Mononuclear cell (primary cell): Measurements from ENCODE around the gene CCDC85C. TPM values are rescaled to one million over a fixed set of nuclear protein-coding genes. Genes with fewer than 3 reads are reported as not detected.

Source experiments
- H3K27me3 ChIP-seq: 2 replicates; pipeline ENCODE4 v1.6.0; 2011; ENCODE audit warnings: low read length, control low read depth; ENCODE audit not compliant: insufficient read depth
- H3K4me1 ChIP-seq: 2 replicates; pipeline ENCODE4 v1.5.1; 2011; ENCODE audit warnings: mild to moderate bottlenecking, low read length, control low read depth; ENCODE audit not compliant: insufficient read depth
- H3K4me3 ChIP-seq: 2 replicates; pipeline ENCODE4 v1.5.1; 2011; ENCODE audit warnings: mild to moderate bottlenecking, low read length, moderate library complexity
- H3K9me3 ChIP-seq: 2 replicates; pipeline ENCODE4 v1.5.1; 2011; ENCODE audit warnings: low read depth, mild to moderate bottlenecking, control low read depth, low read length
- total RNA-seq: library from RNA; depleted of rRNA; stranded (reverse); fragments of >200 nt; gene quantifications from one replicate; pipeline ENCODE4 v1.2.3, GENCODE V29; 2012

CCDC85C gene
- total RNA-seq, 1 donor: 2.9 TPM

DNA sequence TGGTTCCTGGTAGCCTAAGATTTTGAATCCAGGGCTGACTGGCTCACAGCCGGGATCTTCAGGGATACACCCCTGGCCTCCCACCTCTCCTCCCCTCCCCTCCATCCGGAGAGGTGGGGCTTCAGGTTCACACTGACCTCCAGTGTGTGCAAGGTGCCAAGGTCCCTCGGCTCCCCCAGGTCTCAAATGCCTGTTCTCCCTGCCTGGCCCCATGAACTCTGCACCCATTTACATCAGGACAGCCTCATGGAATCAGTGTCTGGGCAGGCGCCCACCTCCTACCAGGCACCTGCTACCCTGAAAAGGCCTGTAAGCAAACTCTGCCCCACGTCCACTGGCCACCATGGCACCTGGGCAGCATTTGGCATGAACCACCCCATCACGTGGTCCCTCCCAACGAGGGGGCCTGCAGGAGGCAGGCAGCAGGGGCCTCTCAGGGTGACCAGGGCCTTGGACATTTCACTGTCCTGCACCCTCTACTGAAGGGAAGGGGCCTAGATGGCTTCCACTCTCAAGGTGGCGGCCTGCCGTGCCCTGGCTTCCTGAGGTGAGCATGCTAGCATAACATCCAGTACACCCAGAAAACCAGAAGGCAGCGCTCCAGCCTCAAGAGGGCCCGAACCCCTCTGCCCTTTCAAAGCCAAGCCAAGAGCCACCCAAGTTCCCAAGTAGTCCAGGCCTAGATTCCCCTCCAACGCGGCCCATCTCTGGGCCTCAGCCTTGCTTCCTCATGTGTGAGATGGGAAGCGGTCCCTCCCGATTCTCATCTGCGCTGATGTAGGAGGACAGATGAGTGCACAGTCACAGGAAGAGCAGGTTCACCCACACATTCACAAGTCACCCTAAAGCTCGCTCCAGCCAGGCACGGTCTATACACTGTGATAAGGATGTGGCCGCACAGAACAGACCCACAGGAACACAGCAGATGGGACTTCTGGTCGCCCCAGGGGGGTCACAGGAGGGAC lies 37.3 kb downstream of the CCDC85C start:
- Histone ChIP-seq H3K4me1 (no peaks in the 10 kb centered on the region), H3K4me3 (no peak overlapping the region), H3K9me3 (no peaks in the 10 kb centered on the region), H3K27me3 (no peaks in the 10 kb centered on the region)

DNA sequence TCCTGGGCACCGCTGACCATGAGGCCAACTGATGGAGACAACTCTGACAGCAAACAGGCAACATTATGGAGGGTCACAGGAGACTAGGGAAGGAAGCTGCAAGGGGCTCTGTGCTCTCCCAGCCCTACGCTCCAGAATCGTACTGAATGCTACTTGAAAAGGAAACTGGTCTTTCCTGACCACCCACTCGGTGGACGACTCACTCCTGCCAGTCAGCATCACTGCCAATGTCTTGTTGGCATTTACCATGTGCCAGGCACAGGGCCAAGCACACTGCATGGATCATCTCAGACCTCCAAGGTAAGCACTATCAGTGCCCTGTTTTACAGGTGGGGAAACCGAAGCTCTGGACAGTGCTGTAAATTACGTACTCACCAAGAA lies 38.0 kb downstream of the CCDC85C start:
- H3K27me3 ChIP-seq: no peaks in the 10 kb centered on the region
- H3K4me3 ChIP-seq: no peak overlapping the region
- no peaks in the 10 kb centered on the region for H3K9me3 ChIP-seq
- no peaks in the 10 kb centered on the region for H3K4me1 ChIP-seq

DNA sequence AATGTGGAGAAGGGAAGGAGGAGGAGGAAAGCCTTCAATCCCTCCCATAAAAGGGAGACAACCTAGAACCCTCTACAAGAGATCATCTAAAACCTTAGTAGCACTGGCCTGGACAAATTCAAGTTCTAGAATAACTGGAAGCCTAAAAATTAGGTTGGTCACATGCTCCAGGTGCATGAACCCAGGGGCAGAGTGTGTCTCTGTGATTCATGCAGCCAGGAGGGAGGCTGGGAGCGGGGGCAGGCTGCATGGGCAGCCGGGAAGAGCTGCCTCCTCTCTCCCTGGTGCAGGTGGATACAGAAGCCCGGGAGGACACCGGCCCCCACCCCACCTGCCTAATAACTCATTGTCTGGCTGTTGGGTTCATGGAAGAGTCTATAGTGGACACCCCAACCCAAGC lies 38.6 kb downstream of the CCDC85C start:
- H3K27me3 ChIP-seq: no peaks in the 10 kb centered on the region
- no peaks in the 10 kb centered on the region for H3K9me3 ChIP-seq
- H3K4me3 ChIP-seq: no peak overlapping the region
- no peaks in the 10 kb centered on the region for H3K4me1 ChIP-seq

DNA sequence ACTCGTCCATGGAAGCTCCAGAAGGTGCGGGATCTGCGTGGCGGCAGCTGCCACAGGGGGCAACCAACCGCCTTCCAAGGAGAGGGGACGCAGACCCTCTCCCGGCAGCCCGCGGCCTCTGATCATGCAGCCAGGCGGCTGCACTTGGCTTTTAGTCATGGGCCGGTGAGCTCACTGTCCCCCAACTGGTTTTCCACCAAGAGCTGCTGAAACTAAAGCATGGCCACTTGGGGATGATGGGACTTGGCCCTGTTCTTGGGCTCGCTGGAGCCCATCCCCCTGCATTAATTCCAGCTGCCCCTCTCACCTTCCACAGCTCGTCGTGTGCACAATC lies 39.1 kb downstream of the CCDC85C start:
- Histone ChIP-seq H3K9me3 (no peaks in the 10 kb centered on the region), H3K27me3 (no peaks in the 10 kb centered on the region), H3K4me1 (no peaks in the 10 kb centered on the region), H3K4me3 (no peak overlapping the region)

- Histone ChIP-seq H3K9me3 (no peaks in the 10 kb centered on the region), H3K4me1 (no peaks in the 10 kb centered on the region), H3K4me3 (no peak overlapping the region), H3K27me3 (no peaks in the 10 kb centered on the region)
Observed at GRCh38 chr14:99564256-99564925, 39.6 kb downstream of the CCDC85C start.

DNA sequence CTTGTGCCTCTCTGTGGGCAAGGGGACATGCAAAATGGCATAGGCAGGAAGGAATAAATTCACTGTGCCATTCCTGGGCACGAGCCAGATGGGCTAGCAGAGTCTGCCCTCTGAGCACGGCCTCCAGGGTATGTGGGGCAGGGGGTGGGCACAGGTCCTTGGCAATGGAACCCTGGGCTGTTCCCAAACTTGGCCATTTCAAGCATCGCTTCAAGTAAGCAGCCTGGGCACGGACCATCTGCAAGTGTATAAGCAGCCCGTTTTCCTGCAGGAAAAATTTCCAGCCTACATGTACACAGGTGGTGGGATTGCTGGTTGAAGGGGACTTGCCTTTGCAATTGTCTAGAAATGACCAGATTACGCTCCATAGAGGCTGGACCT lies 40.3 kb downstream of the CCDC85C start:
- no peak overlapping the region for H3K4me3 ChIP-seq
- H3K9me3 ChIP-seq: no peaks in the 10 kb centered on the region
- no peaks in the 10 kb centered on the region for H3K27me3 ChIP-seq
- H3K4me1 ChIP-seq: no peaks in the 10 kb centered on the region

GRCh38 chr14:99562856-99563748 lies 40.9 kb downstream of the CCDC85C start:
- H3K9me3 ChIP-seq: no peaks in the 10 kb centered on the region
- H3K4me1 ChIP-seq: no peaks in the 10 kb centered on the region
- no peak overlapping the region for H3K4me3 ChIP-seq
- H3K27me3 ChIP-seq: no peaks in the 10 kb centered on the region

DNA sequence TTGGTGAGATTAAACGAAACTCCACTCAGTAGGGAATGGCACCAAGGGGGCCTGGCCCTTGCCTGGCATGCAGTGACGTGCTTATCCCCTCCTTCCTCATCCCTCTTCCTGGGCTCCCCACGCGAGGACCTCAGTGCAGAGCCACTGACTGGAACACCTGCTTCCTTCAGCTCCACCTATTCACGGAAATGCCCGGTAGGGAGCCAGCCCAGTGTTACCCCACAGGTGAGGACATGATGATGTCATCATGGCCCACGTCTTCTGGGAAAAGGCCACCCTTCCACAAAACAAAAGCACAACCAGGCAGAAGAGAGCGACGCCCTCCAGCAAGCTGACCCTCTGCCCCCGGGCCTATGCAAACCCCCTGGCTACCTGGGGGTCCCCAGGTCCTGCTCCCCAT lies 42.1 kb downstream of the CCDC85C start:
- H3K4me1 ChIP-seq: no peaks in the 10 kb centered on the region
- H3K9me3 ChIP-seq: no peaks in the 10 kb centered on the region
- no peaks in the 10 kb centered on the region for H3K27me3 ChIP-seq
- no peak overlapping the region for H3K4me3 ChIP-seq

DNA sequence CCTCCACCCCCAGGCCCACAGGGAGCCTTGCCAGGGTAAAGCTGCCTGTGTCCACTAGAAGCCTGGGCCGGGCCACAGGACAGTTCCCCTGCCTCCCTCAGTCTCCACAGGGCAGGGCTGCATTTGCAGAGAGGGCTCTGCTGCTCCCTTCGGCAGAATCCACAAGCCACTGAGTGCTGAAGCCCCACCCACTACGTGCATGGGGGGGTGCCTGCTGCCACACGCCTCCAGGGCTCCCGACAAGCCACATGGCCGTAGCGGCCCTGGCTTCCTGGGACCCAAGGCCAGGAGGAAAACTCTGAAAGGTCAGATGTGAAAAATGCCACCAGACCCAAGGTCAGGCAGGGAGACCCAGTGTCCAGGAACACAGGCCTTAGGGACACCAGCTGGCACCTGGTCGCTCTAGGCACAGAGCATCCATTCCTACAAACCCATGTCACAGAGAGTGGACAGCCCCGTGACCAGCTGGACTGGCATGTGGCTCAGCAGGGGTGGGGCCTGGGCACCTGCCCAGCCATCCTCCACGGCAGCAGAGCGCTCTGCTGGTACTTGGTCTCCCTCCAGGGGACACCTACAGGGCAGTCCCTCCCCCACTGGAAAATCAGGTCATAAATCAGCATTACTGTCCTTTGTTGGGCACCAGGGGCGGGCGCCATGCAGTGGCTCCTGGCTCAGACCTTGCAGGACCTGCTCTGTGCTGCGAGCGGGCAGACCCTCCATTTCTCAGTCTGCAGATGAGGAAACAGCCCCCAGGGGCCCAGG lies 42.9 kb downstream of the CCDC85C start:
- Histone ChIP-seq H3K4me1 (no peaks in the 10 kb centered on the region), H3K27me3 (no peaks in the 10 kb centered on the region), H3K9me3 (no peaks in the 10 kb centered on the region), H3K4me3 (no peak overlapping the region)

DNA sequence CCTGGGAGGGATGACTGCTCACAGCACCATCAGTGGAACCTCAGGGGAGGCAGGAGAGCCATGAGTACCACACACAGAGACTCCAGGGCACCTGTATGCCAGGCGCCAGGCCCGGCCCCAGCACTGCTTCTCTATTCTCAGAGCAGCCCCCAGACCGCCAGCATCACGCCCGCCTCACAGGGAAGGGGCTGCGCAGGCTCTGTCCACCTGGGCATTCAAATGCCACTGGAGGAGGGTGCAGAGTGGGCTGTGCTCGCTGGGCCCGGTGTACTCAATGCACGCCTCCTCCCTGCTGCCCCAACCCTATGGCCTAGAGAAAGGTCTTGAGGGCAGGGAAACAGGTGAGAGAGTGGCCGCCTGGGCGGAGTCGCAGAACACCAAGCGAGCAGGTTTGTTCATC lies 43.6 kb downstream of the CCDC85C start:
- H3K4me1 ChIP-seq: no peaks in the 10 kb centered on the region
- H3K9me3 ChIP-seq: no peaks in the 10 kb centered on the region
- H3K4me3 ChIP-seq: no peak overlapping the region
- H3K27me3 ChIP-seq: no peaks in the 10 kb centered on the region

DNA sequence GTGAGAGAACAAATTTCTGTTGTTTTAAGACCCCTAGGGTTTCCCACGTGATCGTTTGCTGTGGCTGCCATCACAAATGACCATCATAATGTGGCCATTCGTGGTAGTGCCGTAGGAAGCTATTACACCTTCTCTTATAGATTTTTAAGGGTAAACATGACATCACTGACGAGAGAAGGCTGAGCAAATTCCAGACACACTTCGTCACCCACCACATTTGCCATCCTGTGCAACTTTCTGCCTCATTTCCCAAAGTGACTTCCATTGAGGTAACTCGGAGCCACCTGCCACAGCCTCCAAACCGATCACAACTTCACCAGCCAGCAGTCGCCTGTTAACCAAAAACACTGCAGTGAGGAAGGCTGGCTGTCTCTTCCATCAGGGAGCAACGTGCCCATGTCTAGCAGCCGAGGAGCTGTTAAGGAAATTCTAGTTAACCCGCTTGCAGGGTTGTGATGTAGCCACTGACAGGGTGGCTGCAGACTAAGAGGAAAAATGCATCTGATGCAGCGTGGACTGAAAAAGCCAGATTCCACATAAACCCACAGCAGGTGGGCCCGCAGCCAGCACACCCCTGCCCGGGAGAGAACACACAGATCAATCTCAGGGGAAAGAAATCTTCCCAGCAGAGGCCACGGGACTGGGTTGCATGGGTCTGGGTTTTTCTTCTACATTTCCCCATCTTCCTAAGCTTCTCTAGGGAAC lies 44.6 kb downstream of the CCDC85C start:
- no peaks in the 10 kb centered on the region for H3K9me3 ChIP-seq
- H3K27me3 ChIP-seq: no peaks in the 10 kb centered on the region
- no peak overlapping the region for H3K4me3 ChIP-seq
- no peaks in the 10 kb centered on the region for H3K4me1 ChIP-seq

- Histone ChIP-seq H3K4me3 (no peak overlapping the region), H3K4me1 (no peaks in the 10 kb centered on the region), H3K9me3 (no peaks in the 10 kb centered on the region), H3K27me3 (no peaks in the 10 kb centered on the region)
Observed at GRCh38 chr14:99556134-99556791, 47.7 kb downstream of the CCDC85C start.

DNA sequence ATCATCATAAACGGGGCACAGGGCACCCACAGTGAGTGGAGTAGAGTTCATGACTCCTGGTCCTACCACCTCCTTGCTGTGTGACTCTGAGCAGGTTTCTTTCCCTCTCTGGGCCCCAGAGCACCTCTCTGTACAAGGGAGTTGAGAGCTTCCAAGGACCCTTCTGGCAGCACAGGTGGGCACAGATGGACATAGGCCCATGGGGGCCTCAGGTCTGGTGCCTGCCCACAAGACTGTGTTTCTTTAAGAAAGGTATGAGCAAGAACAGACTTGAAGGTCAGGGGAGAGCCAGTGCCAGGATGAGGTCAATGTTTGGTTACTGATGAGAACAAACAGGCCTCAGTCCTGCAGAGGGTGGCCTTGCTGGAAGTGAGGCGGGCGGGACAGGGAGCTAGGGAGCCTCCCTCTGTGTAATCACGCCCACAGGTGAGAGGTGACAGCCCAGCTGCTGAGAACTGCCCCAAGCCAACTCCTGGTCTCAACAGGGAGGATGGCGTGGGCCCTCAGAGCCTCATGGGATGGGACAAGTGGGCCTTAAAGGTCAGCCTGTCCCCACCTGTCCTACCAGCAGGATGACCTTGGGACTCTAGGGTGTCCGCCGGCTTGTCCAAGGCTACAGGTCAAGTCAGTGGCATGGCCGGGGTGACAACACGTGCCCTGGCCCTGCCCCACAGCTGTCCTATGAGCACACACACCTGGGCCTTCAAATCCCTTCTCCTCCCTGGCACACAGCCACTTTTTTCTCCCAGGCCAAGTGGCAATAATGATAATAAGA lies 49.1 kb downstream of the CCDC85C start:
- no peak overlapping the region for H3K4me3 ChIP-seq
- no peaks in the 10 kb centered on the region for H3K4me1 ChIP-seq
- H3K27me3 ChIP-seq: no peaks in the 10 kb centered on the region
- no peaks in the 10 kb centered on the region for H3K9me3 ChIP-seq
